Measurements from ENCODE around the gene HSF4. TPM values are rescaled to one million over a fixed set of nuclear protein-coding genes. Genes with fewer than 3 reads are reported as not detected.
A peak's percentile ranks its signal among the peaks of the same experiment; 100 is the strongest.

Gene HSF4
- total RNA-seq, 4 donors from 2014 or later, result 56.5 to 351 (median 102) TPM

DNA sequence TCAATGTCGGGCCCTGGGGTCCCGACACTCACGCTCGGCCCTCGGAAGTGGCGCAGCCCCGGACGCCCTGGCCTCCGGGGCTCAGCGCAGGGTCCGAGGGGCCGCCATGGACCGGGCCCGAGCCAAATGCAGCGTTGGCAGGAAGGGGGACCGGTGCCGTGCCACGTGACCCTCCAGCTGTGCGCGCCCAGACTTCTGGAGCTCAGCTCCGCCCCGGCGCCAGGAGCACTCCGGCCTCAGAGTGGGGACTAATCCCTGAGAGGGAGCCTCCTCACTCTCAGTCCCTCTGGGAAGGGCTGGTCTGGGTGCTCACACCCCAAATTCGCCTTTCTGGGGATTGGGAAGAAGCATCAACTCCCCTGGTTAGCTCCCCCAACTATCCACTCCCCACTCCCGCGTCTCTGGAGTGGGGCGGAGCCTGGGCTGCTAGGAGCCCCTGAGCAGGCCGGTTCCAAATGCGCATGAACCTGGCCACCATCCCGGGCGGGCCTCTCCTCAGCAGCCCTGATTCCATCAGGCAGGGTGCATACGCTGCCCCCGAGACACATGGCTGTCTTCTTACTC is 13.6 kb upstream of the HSF4 start, which contains the start of gene B3GNT9:
B3GNT9 (minus strand) TSS at position 166 of the 564 bp plus-strand sequence. CDS start 513 bp downstream, outside the sequence.
- H3K4me1 ChIP-seq, result peaks cover 38% of the 10 kb centered on the region
- peak within 1 kb of the TSS; percentile 80 for H3K27ac ChIP-seq
- TF ChIP-seq EP300 (IDR thresholded peaks at IDR 0.05), result no peak
- H3K36me3 ChIP-seq, result peaks cover 25% of the 10 kb centered on the region
- no peaks in the 10 kb centered on the region for H3K9me3 ChIP-seq
- peak in 1 of 2 donors; percentile 81 for DNase-seq (ENCODE audit: low spot score in 2 of 2)
- H3K27me3 ChIP-seq, result no peaks in the 10 kb centered on the region
- 0% methylated on average over 10 of the region's 34 CpGs for WGBS
- H3K4me3 ChIP-seq, result peak within 1 kb of the TSS; percentile 61

DNA sequence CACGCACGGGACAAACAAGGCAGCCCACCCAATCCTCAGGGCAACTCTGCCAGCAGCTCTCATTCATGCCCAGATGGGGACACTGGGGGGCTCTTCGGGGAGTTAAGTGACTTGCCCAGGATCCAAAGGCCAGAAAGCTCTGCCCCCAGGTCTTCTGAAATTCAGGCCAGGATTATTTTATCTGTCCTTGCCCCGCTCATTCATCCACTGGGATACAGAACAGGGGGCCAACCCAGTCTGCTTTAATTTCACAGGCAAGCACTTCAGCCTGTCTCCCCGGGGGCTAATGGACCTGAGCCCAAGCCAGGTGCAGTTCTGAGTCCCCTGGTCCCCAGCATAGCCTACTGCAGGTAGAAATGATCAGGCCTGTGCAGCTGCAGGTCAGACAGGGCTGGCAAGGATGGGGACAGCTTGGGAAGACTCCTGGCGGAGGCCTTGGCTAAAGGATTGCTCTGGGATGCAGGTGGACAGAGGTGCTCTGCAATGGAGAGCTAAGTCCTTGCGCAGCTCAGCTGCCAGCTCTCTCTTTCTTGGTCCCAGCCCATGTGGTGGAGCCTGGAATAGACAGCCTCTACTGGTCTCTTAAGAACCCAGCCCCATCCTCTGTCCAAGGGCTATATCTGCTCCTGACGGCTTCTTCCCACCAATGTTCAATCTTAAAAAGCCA is 13.0 kb upstream of the HSF4 start:
- Histone ChIP-seq H3K9me3 (no peaks in the 10 kb centered on the region), H3K27me3 (no peaks in the 10 kb centered on the region), H3K36me3 (peaks cover 19% of the 10 kb centered on the region), H3K27ac (peak overlapping the region; percentile 80), H3K4me1 (peaks cover 42% of the 10 kb centered on the region), H3K4me3 (peak overlapping the region; percentile 61)
- peak in 1 of 2 donors; percentile 57 for DNase-seq (ENCODE audit: low spot score in 2 of 2)
- TF ChIP-seq CTCF (IDR thresholded peaks at IDR 0.05) (no peak), EP300 (IDR thresholded peaks at IDR 0.05) (no peak), POLR2AphosphoS5 (IDR thresholded peaks at IDR 0.05) (no peak), POLR2A (IDR thresholded peaks at IDR 0.05) (no peak)
- 48% methylated on average over 6 of the region's 8 CpGs for WGBS

DNA sequence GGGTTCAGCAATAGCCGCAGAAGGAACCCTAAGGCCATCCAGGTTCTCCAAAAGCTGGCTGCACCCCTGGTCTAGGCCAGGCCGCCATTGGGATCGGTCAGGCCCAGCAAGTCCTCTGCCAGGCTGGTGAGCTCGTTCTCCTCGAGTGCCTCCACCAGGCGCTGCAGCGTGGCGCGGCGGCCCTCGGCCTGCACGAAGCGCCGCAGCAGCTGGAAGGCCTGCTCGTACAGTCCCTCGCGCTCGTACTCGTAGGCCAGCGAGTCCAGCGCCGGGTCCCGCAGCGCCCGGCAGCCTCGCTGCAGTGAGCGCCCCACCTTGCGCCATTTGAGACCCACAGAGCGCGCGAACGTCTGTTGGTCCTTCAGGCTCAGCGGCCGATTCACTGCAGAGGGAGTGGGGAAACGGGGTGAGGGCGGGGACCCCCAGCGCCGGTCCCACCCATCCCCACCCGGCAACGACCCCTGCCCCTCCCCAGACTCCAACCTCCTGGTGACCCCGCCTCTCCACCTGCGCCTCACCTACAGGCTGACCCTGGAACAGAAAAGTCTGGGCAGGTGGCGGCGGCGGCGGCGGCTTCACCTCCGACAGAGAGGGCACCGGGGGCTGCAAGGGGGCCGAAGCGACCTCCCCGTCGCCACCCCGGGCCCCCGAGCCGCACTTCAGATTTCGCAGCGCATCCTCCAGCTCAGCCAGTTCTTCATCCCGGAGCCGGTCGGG is 9.8 kb upstream of the HSF4 start:
- Histone ChIP-seq H3K36me3 (no peaks in the 10 kb centered on the region), H3K4me1 (peaks cover 53% of the 10 kb centered on the region), H3K4me3 (peak overlapping the region; percentile 33), H3K27me3 (no peaks in the 10 kb centered on the region), H3K27ac (no peak overlapping the region), H3K9me3 (no peaks in the 10 kb centered on the region)
- TF ChIP-seq POLR2A (IDR thresholded peaks at IDR 0.05) (no peak), CTCF (IDR thresholded peaks at IDR 0.05) (no peak), EP300 (IDR thresholded peaks at IDR 0.05) (no peak), POLR2AphosphoS5 (IDR thresholded peaks at IDR 0.05) (no peak)
- 70% methylated on average over 2 of the region's 61 CpGs for WGBS
- DNase-seq (ENCODE audit: low spot score in 2 of 2), result peak in 1 of 2 donors; percentile 69

DNA sequence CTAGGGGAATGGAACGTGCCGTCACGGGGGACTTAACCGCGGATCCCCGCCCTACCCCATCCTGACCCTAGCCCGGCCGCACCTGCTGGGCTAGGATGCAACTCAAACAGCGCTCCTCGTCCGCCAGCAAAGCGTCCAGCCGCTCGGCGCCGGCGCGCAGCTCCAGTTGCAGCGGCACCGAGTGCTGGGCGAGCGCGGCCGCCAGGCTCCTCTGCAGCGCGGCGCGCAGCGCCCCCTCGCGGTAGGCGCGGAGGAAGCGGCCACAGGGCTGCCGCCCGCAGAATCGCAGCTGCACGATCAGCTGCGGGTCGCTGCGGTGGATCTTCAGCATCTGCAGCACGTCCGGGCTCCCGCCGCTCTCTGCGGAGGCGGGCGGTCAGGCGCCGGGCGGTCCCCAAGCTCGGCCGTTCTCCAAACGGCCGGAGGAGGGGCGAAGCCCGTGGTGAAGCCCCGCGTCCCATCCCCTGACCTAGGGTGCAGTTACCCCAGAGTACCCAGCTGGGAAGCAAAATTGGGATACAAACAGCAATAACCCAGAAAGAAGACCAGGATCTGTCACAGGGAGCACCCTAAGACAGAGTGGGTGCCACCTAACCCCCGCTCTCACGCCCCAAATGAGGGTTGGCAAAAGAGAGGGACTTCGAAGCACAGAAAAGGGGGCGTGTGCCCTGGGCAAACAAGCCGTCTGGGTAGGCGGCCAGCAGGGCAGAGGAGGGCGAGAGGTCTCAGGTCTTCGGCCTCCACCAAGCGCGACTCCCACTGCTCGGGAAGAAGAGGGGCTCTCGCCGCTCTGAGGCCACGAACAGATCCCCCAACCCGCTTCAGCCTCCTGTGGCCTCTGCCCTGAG is 9.0 kb upstream of the HSF4 start:
- Histone ChIP-seq H3K9me3 (no peaks in the 10 kb centered on the region), H3K36me3 (no peaks in the 10 kb centered on the region), H3K4me3 (peak overlapping the region; percentile 33), H3K4me1 (peaks cover 50% of the 10 kb centered on the region), H3K27ac (no peak overlapping the region), H3K27me3 (no peaks in the 10 kb centered on the region)
- DNase-seq (ENCODE audit: low spot score in 2 of 2), result peak in 1 of 2 donors; percentile 60
- WGBS, result 32% methylated on average over 28 of the region's 74 CpGs
- TF ChIP-seq EP300 (IDR thresholded peaks at IDR 0.05), result no peak
- TF ChIP-seq POLR2AphosphoS5 (IDR thresholded peaks at IDR 0.05), result peak in 1 of 3 donors; percentile 5
- peak; percentile 97 to 99 for TF ChIP-seq CTCF (IDR thresholded peaks at IDR 0.05)
- TF ChIP-seq POLR2A (IDR thresholded peaks at IDR 0.05), result no peak

- no peak for TF ChIP-seq EP300 (IDR thresholded peaks at IDR 0.05)
- TF ChIP-seq POLR2A (IDR thresholded peaks at IDR 0.05), result no peak
- no peak for TF ChIP-seq CTCF (IDR thresholded peaks at IDR 0.05)
- TF ChIP-seq POLR2AphosphoS5 (IDR thresholded peaks at IDR 0.05), result no peak
- DNase-seq (ENCODE audit: low spot score in 2 of 2), result no peak
- H3K4me3 ChIP-seq, result no peak overlapping the region
- peaks cover 49% of the 10 kb centered on the region for H3K4me1 ChIP-seq
- no peaks in the 10 kb centered on the region for H3K9me3 ChIP-seq
- no peaks in the 10 kb centered on the region for H3K27me3 ChIP-seq
- H3K27ac ChIP-seq, result no peak overlapping the region
- WGBS, result 74% methylated on average over 12 of the region's 15 CpGs
- H3K36me3 ChIP-seq, result no peaks in the 10 kb centered on the region
These were observed 8.3 kb upstream of the HSF4 start for GRCh38 chr16:67156143-67156844.
